ENCODE results near the gene NAA25. TPM values are rescaled to one million over a fixed set of nuclear protein-coding genes. Genes with fewer than 3 reads are reported as not detected.

Gene NAA25
- 35.9 and 36.8 TPM in 2 replicates for total RNA-seq
- long read RNA-seq, full-length matches to known transcripts = 2 of 208 reads
- long read RNA-seq, partial matches to known transcripts = 152 of 208 reads
- long read RNA-seq, other reads (novel, unspliced or antisense) = 54 of 208 reads

DNA sequence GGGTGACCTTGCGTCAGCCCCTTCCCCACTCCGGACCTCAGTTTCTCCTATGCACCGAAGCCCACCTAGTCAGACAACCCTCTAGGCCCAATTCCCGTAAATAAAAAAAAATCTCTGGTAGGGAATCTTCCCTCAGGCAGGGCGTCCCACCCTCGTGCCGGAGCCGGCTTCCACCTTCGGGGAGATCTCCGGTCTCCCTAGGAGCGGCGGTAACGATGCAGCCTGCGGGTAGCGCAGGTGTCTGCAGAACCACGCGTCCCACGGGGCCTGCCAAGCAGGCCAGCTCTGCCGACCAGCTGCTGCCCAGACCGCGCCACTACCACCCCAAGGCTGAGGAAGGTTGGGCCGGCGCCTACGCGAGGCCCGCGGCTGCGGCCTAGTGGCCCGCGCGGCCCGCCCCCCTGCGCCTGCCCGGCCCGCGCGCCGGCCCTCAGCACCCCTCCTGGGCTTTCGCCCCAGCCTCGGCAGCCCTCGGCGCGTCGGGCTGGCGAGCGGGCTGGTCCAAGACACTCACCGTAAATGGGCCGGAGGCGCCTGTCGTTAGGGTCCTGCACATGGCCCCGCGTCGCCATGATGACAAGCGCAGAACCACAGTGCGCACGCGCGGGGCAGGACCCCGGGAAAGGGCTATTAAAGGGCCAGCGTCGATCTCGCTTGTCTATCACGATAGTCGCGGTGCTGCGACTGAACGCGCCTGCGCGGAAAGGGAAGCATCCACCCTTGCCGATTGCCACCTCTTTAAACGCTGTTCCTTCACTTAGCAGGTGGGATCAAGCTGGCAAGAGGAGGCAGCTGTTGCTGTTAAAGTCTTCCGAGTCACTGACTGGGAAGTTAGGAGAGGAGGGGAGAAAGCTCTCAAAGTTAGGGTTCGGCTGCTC is at the start of gene NAA25:
NAA25 (minus strand) TSS at position 582 of the 878 bp plus-strand sequence; CDS start at position 572, 10 bp downstream.
- H3K4me3 Mint-ChIP-seq = peak within 1 kb of the TSS; percentile 97
- DNase-seq (ENCODE audit: low read depth, low spot score) = peak; percentile 87
- H3K36me3 Mint-ChIP-seq (ENCODE audit: low read depth) = no peaks in the 10 kb centered on the region
- no peaks in the 10 kb centered on the region for H3K9me3 Mint-ChIP-seq
- H3K27me3 Mint-ChIP-seq (ENCODE audit: low read depth) = no peaks in the 10 kb centered on the region
- H3K4me1 Mint-ChIP-seq = peaks cover 57% of the 10 kb centered on the region
- TF ChIP-seq, protein P1, sequence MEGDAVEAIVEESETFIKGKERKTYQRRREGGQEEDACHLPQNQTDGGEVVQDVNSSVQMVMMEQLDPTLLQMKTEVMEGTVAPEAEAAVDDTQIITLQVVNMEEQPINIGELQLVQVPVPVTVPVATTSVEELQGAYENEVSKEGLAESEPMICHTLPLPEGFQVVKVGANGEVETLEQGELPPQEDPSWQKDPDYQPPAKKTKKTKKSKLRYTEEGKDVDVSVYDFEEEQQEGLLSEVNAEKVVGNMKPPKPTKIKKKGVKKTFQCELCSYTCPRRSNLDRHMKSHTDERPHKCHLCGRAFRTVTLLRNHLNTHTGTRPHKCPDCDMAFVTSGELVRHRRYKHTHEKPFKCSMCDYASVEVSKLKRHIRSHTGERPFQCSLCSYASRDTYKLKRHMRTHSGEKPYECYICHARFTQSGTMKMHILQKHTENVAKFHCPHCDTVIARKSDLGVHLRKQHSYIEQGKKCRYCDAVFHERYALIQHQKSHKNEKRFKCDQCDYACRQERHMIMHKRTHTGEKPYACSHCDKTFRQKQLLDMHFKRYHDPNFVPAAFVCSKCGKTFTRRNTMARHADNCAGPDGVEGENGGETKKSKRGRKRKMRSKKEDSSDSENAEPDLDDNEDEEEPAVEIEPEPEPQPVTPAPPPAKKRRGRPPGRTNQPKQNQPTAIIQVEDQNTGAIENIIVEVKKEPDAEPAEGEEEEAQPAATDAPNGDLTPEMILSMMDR (conservative IDR thresholded peaks at IDR 0.05) = no peak
- H3K27ac Mint-ChIP-seq (ENCODE audit: unreplicated experiment) = peak within 1 kb of the TSS; percentile 99

DNA sequence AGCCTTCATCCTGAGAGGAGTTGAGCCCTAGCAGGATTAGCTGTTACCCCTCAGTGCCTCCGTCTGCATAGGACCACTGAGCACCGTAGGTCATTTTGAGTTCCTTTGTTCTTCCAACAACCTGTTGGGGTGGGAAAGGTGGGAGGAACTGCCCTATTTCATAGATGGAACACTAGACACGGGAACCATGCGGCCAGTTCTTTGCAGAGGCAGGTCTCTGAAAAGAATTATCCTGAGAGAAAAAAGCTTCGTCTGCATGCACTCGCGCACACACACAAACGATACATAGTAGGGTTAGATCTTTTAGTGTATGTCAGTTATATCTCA is 45.3 kb upstream of the NAA25 start:
- Mint-ChIP-seq H3K27ac (ENCODE audit: unreplicated experiment) (no peak overlapping the region), H3K27me3 (ENCODE audit: low read depth) (no peaks in the 10 kb centered on the region), H3K36me3 (ENCODE audit: low read depth) (peaks cover 62% of the 10 kb centered on the region), H3K4me3 (no peak overlapping the region), H3K9me3 (peaks cover 7% of the 10 kb centered on the region), H3K4me1 (no peaks in the 10 kb centered on the region)
- TF ChIP-seq, protein P1 (conservative IDR thresholded peaks at IDR 0.05) = no peak
- DNase-seq (ENCODE audit: low read depth, low spot score) = no peak

DNA sequence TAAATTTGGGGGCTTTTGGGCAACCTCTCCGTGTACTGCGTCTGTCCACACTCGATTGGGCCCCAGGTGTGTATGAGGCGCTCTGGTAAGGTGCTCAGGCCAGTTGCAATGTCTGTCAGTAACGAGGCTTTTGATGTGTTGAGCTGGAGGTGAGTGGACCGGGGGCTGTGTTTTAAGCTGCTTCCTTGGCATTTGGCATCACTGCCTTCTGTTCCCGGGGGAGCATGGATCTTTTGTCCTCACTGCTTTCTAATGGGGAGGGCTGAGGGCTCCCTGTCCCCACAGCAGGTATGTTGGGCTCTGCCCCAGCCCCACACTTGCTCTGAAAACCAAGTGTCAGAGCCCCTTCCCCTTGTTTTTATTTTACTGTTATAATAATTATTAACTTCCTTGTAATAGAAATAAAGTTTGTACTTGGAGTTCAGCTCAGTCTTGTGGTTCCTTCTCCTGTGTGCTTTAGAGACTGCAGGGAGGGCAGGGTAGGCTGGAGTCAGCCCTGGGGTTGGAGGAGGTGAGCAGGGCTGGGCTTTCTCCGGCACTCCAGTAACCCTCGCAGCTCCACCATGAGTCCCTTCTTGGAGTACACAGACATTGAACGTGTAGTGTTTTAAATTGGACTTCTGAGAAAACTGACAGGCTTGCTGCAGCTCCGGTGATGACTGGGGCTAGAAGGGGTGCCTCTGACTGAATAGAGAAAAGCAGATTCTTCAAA is 44.8 kb upstream of the NAA25 start:
- Mint-ChIP-seq H3K27ac (ENCODE audit: unreplicated experiment) (no peak overlapping the region), H3K36me3 (ENCODE audit: low read depth) (peaks cover 64% of the 10 kb centered on the region), H3K4me3 (no peak overlapping the region), H3K4me1 (no peaks in the 10 kb centered on the region), H3K27me3 (ENCODE audit: low read depth) (no peaks in the 10 kb centered on the region), H3K9me3 (peaks cover 7% of the 10 kb centered on the region)
- TF ChIP-seq, protein P1 (conservative IDR thresholded peaks at IDR 0.05) = no peak
- no peak for DNase-seq (ENCODE audit: low read depth, low spot score)

DNA sequence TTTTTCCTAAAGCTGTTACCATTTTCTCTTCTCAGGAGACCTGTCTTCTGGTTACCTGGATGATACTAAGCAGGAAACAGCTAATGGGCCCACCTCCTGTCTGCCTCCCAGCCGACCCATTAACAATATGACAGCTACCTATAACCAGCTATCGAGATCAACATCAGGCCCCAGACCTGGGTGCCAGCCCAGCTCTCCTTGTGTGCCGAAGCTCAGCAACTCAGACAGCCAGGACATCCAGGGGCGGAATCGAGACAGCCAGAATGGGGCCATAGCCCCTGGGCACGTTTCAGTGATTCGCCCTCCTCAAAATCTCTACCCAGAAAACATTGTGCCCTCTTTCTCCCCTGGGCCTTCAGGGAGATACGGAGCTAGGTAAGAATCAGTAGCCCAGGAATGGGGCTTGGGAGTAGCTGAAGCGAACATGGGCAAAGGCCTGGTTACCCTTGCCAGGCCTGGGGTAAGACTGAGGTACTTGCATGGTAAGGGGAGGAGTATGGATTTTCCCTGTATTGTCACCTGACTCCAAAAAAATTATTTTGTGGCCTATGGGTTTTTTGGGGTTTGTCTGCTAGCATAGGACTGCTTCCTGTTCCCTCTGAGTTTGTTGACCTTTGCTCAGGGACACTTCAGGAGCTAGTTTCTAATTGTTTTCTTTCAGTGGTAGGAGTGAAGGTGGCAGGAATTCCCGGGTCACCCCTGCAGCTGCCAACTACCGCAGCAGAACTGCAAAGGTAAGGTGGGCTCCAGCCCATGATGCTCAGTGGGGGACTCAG is 43.4 kb upstream of the NAA25 start:
- H3K36me3 Mint-ChIP-seq (ENCODE audit: low read depth) = peaks cover 51% of the 10 kb centered on the region
- H3K27ac Mint-ChIP-seq (ENCODE audit: unreplicated experiment) = peak overlapping the region; percentile 22
- no peaks in the 10 kb centered on the region for H3K27me3 Mint-ChIP-seq (ENCODE audit: low read depth)
- no peak overlapping the region for H3K4me3 Mint-ChIP-seq
- H3K4me1 Mint-ChIP-seq = no peaks in the 10 kb centered on the region
- TF ChIP-seq, protein P1 (conservative IDR thresholded peaks at IDR 0.05) = no peak
- H3K9me3 Mint-ChIP-seq = peaks cover 3% of the 10 kb centered on the region
- no peak for DNase-seq (ENCODE audit: low read depth, low spot score)

DNA sequence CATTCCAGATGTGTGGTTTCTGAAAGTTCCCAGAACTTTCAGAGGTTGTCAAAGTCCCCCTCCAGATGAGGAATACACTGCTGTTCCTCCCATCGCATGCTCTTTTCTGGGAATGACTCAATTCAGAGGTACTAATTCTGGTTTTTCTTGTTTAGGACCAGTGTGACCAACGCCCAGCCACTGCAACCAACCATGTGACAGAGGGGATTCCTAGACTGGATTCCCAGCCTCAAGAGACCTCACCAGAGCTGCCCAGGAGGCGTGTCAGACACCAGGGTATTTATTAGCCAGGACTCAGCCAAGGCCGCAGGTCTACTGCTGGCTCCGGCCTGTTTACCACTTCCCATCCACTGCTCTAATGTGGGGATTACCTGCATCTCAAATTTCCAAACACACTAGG is 41.0 kb upstream of the NAA25 start:
- TF ChIP-seq, protein P1 (conservative IDR thresholded peaks at IDR 0.05) = no peak
- H3K4me1 Mint-ChIP-seq = no peaks in the 10 kb centered on the region
- H3K36me3 Mint-ChIP-seq (ENCODE audit: low read depth) = peaks cover 41% of the 10 kb centered on the region
- no peak overlapping the region for H3K4me3 Mint-ChIP-seq
- H3K27ac Mint-ChIP-seq (ENCODE audit: unreplicated experiment) = peak overlapping the region; percentile 75
- no peak for DNase-seq (ENCODE audit: low read depth, low spot score)
- no peaks in the 10 kb centered on the region for H3K9me3 Mint-ChIP-seq
- H3K27me3 Mint-ChIP-seq (ENCODE audit: low read depth) = no peaks in the 10 kb centered on the region

Data from neural crest cell (in vitro differentiated cells).